ENCODE data around the gene PRUNE2.

- TF ChIP-seq, protein P1, sequence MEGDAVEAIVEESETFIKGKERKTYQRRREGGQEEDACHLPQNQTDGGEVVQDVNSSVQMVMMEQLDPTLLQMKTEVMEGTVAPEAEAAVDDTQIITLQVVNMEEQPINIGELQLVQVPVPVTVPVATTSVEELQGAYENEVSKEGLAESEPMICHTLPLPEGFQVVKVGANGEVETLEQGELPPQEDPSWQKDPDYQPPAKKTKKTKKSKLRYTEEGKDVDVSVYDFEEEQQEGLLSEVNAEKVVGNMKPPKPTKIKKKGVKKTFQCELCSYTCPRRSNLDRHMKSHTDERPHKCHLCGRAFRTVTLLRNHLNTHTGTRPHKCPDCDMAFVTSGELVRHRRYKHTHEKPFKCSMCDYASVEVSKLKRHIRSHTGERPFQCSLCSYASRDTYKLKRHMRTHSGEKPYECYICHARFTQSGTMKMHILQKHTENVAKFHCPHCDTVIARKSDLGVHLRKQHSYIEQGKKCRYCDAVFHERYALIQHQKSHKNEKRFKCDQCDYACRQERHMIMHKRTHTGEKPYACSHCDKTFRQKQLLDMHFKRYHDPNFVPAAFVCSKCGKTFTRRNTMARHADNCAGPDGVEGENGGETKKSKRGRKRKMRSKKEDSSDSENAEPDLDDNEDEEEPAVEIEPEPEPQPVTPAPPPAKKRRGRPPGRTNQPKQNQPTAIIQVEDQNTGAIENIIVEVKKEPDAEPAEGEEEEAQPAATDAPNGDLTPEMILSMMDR (IDR thresholded peaks at IDR 0.05) = no peak
- TF ChIP-seq POLR2A (IDR thresholded peaks at IDR 0.05) = no peak
Measured at GRCh38 chr9:76949865-76950264, 44.0 kb upstream of the PRUNE2 start.
